Duodenal mucosa (tissue), 2 donors: ENCODE results near the gene NXF1.
"Not testable (repeated sequence)": the region's sequence is repeated elsewhere in the genome, so short reads cannot be mapped to it uniquely, and the experiment has no call there.

Experiments used
- H3K27ac ChIP-seq: one replicate; pipeline ENCODE4 v1.7.0; 2013; ENCODE audit warnings: low read depth, low read length
- H3K27me3 ChIP-seq, 2 donors: one replicate each; pipeline ENCODE4 v1.7.0; 2013; ENCODE audit warnings: low read length in 2 of 2, control low read depth in 1 of 2; ENCODE audit not compliant: insufficient read depth in 2 of 2, control insufficient read depth in 1 of 2
- H3K36me3 ChIP-seq, 2 donors: one replicate each; pipeline ENCODE4 v1.7.0; 2013; ENCODE audit warnings: low read length in 2 of 2, control low read depth in 1 of 2; ENCODE audit not compliant: insufficient read depth in 2 of 2, control insufficient read depth in 1 of 2
- H3K4me1 ChIP-seq, 2 donors: one replicate each; pipeline ENCODE4 v1.7.0; 2013; ENCODE audit warnings: low read length in 2 of 2, control low read depth in 1 of 2; ENCODE audit not compliant: insufficient read depth in 2 of 2, control insufficient read depth in 1 of 2
- H3K4me3 ChIP-seq, 2 donors: one replicate each; pipeline ENCODE4 v1.7.0; 2013; ENCODE audit warnings: low read length in 2 of 2, low read depth in 1 of 2
- H3K9ac ChIP-seq, 2 donors: one replicate each; pipeline ENCODE4 v1.7.0; 2013; ENCODE audit warnings: low read length in 2 of 2, low read depth in 1 of 2
- H3K9me3 ChIP-seq, 2 donors: one replicate each; pipeline ENCODE4 v1.7.0; 2013; ENCODE audit warnings: low read length in 2 of 2, control low read depth in 1 of 2; ENCODE audit not compliant: control insufficient read depth in 1 of 2

Gene NXF1

DNA sequence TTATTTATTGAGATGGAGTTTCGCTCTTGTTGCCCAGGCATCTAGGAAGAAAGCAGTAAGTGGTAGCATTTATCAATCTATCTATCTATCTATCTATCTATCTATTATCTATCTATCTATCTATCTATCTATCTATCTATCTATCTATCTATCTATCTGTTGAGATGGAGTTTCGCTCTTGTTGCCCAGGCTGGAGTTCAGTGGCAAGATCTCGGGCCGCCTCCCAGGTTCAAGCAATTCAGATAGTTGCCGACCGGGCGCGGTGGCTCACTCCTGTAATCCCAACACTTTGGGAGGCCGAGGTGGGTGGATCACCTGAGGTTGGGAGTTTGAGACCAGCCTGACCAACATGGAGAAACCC is 44.4 kb downstream of the NXF1 start:
- Histone ChIP-seq H3K4me3 (peak overlapping the region in 1 of 2 donors; percentile 43), H3K4me1 (peaks cover 12 to 14% of the 10 kb centered on the region in 2 donors)
- not testable (repeated sequence) for H3K27ac ChIP-seq

DNA sequence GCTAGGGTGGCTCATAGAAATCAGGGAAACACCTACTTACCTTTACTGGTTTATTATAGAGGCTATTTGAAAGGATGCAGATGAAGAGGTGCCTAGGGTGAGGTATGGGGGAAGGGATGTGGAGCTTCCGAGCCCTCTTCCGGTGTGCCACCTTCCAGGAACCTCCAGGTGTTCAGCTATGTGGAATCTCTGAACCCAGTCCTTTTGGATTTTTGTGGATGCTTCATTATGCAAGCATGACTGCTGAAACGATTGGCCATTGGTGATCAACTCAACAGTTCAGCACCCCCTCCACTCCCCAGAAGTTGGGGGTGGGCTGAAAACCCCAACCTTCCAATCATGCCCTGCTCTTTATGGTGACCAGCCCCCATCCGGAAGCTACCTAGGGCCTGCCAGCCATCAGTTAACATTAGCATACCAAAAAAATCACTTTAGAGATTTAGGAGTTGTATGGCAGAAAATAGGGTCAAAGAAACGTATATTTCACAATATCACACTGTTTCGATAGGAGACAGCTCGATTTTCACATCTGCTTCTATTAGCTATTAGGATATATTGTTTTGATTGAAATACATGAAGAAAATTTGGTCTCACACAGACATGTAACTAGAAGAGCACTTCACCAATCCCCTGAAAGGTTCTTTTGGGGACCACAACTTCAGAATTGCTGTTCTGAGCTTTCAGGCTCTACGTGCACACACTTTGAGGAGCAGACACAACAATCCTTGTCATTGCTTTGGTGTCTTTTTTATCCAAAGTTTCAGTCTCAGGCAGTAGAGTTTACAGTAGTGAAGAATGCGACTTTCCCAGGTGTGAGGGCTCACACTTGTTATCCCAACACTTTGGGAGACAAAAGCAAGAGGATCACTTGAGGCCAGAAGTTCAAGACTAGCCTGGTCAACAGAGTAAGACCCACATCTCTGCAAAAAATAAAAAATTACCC is 47.1 kb downstream of the NXF1 start:
- Histone ChIP-seq H3K9me3 (no peaks in the 10 kb centered on the region), H3K9ac (no peak overlapping the region), H3K27ac (no peak overlapping the region), H3K4me3 (no peak overlapping the region), H3K4me1 (peaks cover 17 to 21% of the 10 kb centered on the region in 2 donors), H3K36me3 (no peaks in the 10 kb centered on the region), H3K27me3 (no peaks in the 10 kb centered on the region)

More for the DNA sequence above, 44.4 kb downstream of the NXF1 start:
- H3K36me3 ChIP-seq, H3K27me3 ChIP-seq, H3K9ac ChIP-seq, H3K9me3 ChIP-seq: not testable (repeated sequence)

DNA sequence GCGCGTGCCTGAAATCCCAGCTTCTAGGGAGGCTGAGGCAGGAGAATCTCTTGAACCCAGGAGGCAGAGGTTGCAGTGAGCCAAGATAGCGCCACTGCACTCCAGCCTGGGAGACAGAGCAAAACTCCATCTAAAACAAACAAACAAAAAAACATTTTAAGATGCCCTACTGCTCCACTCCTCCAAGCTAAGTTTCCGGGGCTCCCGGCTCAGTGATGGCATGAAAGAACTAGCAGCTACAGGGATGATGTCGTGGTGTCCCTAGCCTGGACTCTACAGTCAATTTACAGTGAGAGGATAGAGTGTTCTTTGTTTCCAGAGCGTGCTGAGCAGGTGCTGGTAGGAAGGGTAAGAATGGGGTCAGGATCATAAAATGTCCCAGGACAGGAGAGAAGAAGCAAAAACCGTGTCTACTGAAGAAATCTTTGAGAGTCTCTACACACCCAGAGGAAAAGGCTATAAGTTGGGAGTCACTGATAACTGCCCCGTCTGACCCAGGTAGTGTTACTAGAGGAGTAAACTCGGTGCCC is 50.1 kb downstream of the NXF1 start:
- H3K9me3 ChIP-seq, result no peaks in the 10 kb centered on the region
- H3K4me3 ChIP-seq, result no peak overlapping the region
- peaks cover 12% of the 10 kb centered on the region in 2 donors for H3K4me1 ChIP-seq
- H3K36me3 ChIP-seq, result peaks cover 0 to 8% of the 10 kb centered on the region in 2 donors
- no peak overlapping the region for H3K27ac ChIP-seq
- H3K9ac ChIP-seq, result no peak overlapping the region
- no peaks in the 10 kb centered on the region for H3K27me3 ChIP-seq

DNA sequence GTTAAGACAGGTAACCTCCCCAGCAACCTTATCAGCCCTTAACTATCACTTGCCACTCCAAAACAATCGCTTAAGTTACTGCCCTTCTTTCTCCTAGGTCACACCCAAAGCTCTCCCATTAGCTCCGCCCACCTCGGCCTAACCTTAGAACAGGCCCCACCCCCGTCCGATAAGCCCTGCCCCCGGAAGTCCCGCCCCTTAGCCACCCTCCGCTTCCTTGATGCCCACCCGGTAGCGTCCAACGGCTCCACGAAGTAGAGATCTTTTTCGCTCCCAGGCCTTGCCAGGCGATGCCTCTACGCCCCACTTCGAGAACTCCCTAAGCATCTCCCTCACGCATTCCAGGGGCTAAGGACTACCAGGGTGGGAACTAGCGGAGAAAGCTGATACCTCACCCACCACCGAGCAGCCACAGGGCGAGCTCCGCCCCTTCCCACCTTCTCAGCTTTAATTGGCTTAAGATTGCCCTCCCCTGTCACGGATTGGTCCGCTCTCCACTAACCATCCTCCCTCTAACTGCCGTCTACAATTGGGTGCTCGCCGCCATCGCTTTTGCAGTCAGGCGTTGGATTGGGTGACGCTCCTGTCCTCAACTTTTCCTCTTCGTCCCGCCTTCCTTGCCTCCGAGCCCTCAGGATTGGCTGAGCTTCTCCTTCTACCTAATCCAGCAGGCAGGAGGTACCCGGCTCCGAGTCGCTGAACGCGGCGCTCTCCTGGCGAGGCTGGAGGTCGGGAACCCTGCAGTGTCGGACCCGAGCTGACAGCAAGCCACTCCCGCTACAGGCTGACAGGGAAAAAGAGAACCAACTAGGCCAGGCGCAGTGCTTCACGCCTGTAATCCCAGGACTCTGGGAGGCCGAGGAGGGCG is 51.3 kb downstream of the NXF1 start, which contains the start of gene ZBTB3:
Gene ZBTB3 (minus strand): TSS at position 425 of the 868 bp plus-strand sequence. CDS start 496 bp downstream, outside the sequence.
- Histone ChIP-seq H3K27me3 (no peaks in the 10 kb centered on the region), H3K4me3 (peak within 1 kb of the TSS; percentile 90 to 92), H3K4me1 (peaks cover 12% of the 10 kb centered on the region in 2 donors), H3K27ac (peak within 1 kb of the TSS; percentile 95), H3K9me3 (no peaks in the 10 kb centered on the region), H3K9ac (peak within 1 kb of the TSS; percentile 70 to 75), H3K36me3 (peaks cover 0 to 8% of the 10 kb centered on the region in 2 donors)

DNA sequence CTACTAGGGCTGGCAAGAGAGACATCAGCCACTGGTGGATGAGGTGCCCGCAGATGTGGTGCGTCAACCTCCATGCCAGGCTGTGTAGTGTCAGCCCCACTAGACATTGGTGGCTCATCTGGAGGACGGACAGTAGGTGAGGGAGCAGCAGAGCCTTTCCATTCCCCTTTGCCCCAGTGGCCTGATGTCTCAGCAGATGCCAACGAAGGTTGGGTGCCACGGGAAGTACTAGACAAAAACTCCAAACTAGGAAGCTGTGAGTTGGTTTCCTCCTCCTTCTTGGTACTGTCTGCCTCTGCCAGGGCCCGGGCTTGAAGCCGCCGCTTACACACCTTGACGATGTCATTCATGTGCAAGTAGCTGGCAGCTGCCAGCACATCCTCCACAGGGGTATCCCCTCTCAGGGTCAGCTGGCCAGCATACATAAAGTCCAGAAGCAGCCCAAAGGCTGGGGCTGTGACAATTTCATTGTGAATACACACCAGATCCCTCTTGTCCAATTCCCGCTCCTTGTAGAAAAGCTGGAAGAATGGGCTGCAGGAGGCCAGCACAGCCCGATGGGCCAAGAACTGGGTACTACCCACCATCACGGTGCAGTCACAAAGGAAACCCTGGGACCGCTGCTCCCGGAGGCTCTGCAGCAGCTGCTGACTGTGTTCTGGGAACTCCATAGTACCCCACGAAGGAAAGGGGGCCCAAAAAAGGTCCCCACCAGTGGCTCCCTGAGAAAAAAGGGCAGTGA is 52.1 kb downstream of the NXF1 start:
- H3K9me3 ChIP-seq, result no peaks in the 10 kb centered on the region
- H3K27me3 ChIP-seq, result no peaks in the 10 kb centered on the region
- H3K4me1 ChIP-seq, result peaks cover 12% of the 10 kb centered on the region in 2 donors
- peaks cover 0 to 8% of the 10 kb centered on the region in 2 donors for H3K36me3 ChIP-seq
- H3K9ac ChIP-seq, result peak overlapping the region; percentile 70 to 75
- peak overlapping the region; percentile 46 for H3K27ac ChIP-seq
- peak overlapping the region; percentile 90 to 92 for H3K4me3 ChIP-seq

DNA sequence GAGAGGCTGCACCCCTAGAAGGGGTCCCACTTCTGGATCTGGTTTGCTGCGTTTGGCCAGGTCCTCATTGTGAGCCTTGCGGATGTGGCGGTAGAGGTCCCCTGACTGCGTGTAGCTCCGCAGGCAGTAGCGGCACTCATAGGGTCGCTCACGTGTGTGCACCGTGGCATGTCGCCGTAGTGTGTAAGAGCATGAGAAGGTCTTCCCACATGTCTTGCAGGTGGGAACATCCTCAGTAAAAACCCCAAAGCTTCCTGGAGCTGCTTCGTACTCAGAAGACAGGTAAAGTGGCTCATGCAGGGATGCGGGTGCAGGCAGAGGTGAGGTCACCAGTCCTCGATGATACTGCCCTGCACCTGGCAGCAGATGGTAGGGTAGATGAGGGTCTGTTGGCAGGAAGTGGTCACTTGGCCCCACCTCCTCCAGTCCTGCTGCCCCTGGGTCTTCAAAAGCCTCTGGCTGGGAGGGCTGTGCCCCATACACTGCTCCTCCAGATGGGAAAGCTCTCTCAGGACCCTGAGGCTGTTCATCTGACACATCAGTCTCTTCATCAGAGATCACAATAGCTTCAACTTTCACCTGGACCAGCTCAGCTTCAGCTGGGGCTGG is 53.0 kb downstream of the NXF1 start:
- no peaks in the 10 kb centered on the region for H3K9me3 ChIP-seq
- peaks cover 0 to 8% of the 10 kb centered on the region in 2 donors for H3K36me3 ChIP-seq
- H3K27me3 ChIP-seq, result no peaks in the 10 kb centered on the region
- H3K9ac ChIP-seq, result no peak overlapping the region
- peak overlapping the region in 1 of 2 donors; percentile 92 for H3K4me3 ChIP-seq
- H3K4me1 ChIP-seq, result peaks cover 12% of the 10 kb centered on the region in 2 donors
- no peak overlapping the region for H3K27ac ChIP-seq

DNA sequence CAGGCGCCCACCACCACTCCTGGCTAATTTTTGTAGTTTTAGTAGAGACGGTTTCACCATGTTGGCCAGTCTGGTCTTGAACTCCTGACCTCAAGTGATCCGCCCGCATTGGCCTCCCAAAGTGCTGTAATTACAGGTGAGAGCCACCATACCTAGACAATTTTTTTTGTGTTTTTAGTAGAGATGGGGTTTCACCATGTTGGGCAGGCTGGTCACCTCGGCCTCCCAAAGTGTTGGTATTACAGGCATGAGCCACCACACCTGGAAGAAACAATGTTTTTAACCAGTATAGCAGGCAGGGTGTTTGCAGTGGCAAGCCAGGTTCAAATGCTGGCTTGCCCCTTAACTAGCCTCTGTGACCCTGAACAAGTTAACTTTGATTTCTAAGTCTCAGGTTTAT is 55.3 kb downstream of the NXF1 start:
- peaks cover 12% of the 10 kb centered on the region in 2 donors for H3K4me1 ChIP-seq
- H3K27ac ChIP-seq, H3K27me3 ChIP-seq, H3K36me3 ChIP-seq, H3K4me3 ChIP-seq, H3K9ac ChIP-seq, H3K9me3 ChIP-seq: not testable (repeated sequence)

DNA sequence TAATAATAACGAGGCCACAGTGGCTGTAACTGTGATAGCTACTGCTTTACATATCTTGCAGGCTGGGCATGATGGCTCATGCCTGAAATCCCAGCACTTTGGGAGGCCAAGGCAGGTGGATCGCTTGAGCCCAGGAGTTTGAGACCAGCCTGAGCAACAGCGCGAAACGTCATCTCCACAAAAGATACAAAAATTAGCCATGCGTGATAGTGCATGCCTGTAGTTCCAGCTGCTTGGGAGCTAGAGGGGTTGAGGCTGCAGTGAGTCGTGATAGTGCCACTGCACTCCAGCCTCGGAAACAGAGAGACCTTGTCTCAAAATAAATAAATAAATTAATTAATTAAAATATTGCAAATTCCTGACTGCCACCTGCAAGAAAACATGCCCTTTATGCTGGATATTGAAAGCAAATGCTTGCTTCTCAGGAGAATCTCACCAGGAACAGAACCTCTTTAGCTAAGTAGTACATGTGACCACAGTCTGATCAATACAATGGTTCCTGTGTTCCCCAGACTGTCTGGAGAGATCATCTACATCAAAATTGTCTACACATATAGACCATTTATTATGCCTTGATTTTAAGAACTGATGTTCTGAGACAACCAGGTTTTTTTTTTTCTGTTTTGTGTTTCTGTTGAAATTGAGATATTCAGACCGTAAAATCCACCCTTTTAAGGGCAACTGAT is 57.6 kb downstream of the NXF1 start:
- Histone ChIP-seq H3K36me3 (peaks cover 0 to 8% of the 10 kb centered on the region in 2 donors), H3K9ac (no peak overlapping the region), H3K27ac (no peak overlapping the region), H3K4me1 (peaks cover under 1 to 2% of the 10 kb centered on the region in 2 donors), H3K27me3 (no peaks in the 10 kb centered on the region), H3K9me3 (no peaks in the 10 kb centered on the region), H3K4me3 (no peak overlapping the region)
